Measurements from ENCODE around the gene ANKRD13C.
"Not testable (repeated sequence)": the region's sequence is repeated elsewhere in the genome, so short reads cannot be mapped to it uniquely, and the experiment has no call there.

Gene ANKRD13C

GRCh38 chr1:70361727-70362398 is 7.3 kb upstream of the ANKRD13C start:
- no peak for DNase-seq (ENCODE audit: low read depth in 3 of 3, low spot score in 1 of 3)

- DNase-seq (ENCODE audit: low read depth in 3 of 3, low spot score in 1 of 3), result no peak
Measured at GRCh38 chr1:70360321-70360720, 5.8 kb upstream of the ANKRD13C start.

GRCh38 chr1:70358921-70359564 is 4.5 kb upstream of the ANKRD13C start:
- DNase-seq (ENCODE audit: low read depth in 3 of 3, low spot score in 1 of 3), result no peak

- no peak for DNase-seq (ENCODE audit: low read depth in 3 of 3, low spot score in 1 of 3)
Measured at GRCh38 chr1:70355920-70356319, 1.4 kb upstream of the ANKRD13C start.

GRCh38 chr1:70355111-70355407 is 537 bp upstream of the ANKRD13C start:
- no peak for DNase-seq (ENCODE audit: low read depth in 3 of 3, low spot score in 1 of 3)

- DNase-seq (ENCODE audit: low read depth in 3 of 3, low spot score in 1 of 3), result no peak
Measured at GRCh38 chr1:70353601-70354331, 756 bp downstream of the ANKRD13C start.

GRCh38 chr1:70353044-70353443 is 1.5 kb downstream of the ANKRD13C start:
- DNase-seq (ENCODE audit: low read depth in 3 of 3, low spot score in 1 of 3), result no peak

- DNase-seq (ENCODE audit: low read depth in 3 of 3, low spot score in 1 of 3), result not testable (repeated sequence)
Measured at GRCh38 chr1:70349799-70350198, 4.7 kb downstream of the ANKRD13C start.

- DNase-seq (ENCODE audit: low read depth in 3 of 3, low spot score in 1 of 3), result no peak
Measured at GRCh38 chr1:70348399-70349165, 5.9 kb downstream of the ANKRD13C start.

GRCh38 chr1:70339644-70340043 is 14.9 kb downstream of the ANKRD13C start:
- not testable (repeated sequence) for DNase-seq (ENCODE audit: low read depth in 3 of 3, low spot score in 1 of 3)

- DNase-seq (ENCODE audit: low read depth in 3 of 3, low spot score in 1 of 3), result no peak
Measured at GRCh38 chr1:70336050-70336449, 18.5 kb downstream of the ANKRD13C start.

- DNase-seq (ENCODE audit: low read depth in 3 of 3, low spot score in 1 of 3), result no peak
Measured at GRCh38 chr1:70334436-70334835, 20.1 kb downstream of the ANKRD13C start.

- DNase-seq (ENCODE audit: low read depth in 3 of 3, low spot score in 1 of 3), result no peak
Measured at GRCh38 chr1:70333245-70333644, 21.3 kb downstream of the ANKRD13C start.

GRCh38 chr1:70331962-70332361 is 22.6 kb downstream of the ANKRD13C start:
- no peak for DNase-seq (ENCODE audit: low read depth in 3 of 3, low spot score in 1 of 3)

GRCh38 chr1:70327306-70328076 is 27.0 kb downstream of the ANKRD13C start:
- DNase-seq (ENCODE audit: low read depth in 3 of 3, low spot score in 1 of 3), result no peak

- DNase-seq (ENCODE audit: low read depth in 3 of 3, low spot score in 1 of 3), result no peak
Measured at GRCh38 chr1:70324683-70325082, 29.8 kb downstream of the ANKRD13C start.

- DNase-seq (ENCODE audit: low read depth in 3 of 3, low spot score in 1 of 3), result no peak
Measured at GRCh38 chr1:70319750-70320149, 34.8 kb downstream of the ANKRD13C start.

GRCh38 chr1:70318191-70318590 is 36.3 kb downstream of the ANKRD13C start:
- DNase-seq (ENCODE audit: low read depth in 3 of 3, low spot score in 1 of 3), result no peak

- DNase-seq (ENCODE audit: low read depth in 3 of 3, low spot score in 1 of 3), result no peak
Measured at GRCh38 chr1:70317087-70317486, 37.4 kb downstream of the ANKRD13C start.

- no peak for DNase-seq (ENCODE audit: low read depth in 3 of 3, low spot score in 1 of 3)
Measured at GRCh38 chr1:70315782-70316181, 38.7 kb downstream of the ANKRD13C start.

GRCh38 chr1:70314706-70315304 is 39.7 kb downstream of the ANKRD13C start:
- DNase-seq (ENCODE audit: low read depth in 3 of 3, low spot score in 1 of 3), result no peak

Data from stimulated activated CD4-positive, alpha-beta T cell treated with anti-CD3 and anti-CD28 coated beads, TNF-alpha, amount 100 ng/mL, for 1 hour (primary cell).